Keratinocyte (primary cell): ENCODE data around the gene UPP1. TPM values are rescaled to one million over a fixed set of nuclear protein-coding genes. Genes with fewer than 3 reads are reported as not detected.

Experiments
- DNase-seq: peaks from one replicate; pipeline ENCODE4 v3.0.0-alpha.2; 2011; ENCODE audit warnings: low read depth, missing footprints, low spot score
- FAIRE-seq: peaks from 2 replicates; lab custom pipeline; 2011; peaks lifted over from hg19 to GRCh38; lab: Jason Lieb, UNC
- H2AFZ ChIP-seq: 2 replicates; pipeline ENCODE4 v1.6.0; 2012; ENCODE audit warnings: low read length, control low read depth, inconsistent platforms; ENCODE audit not compliant: control insufficient read depth
- H3K27ac ChIP-seq: 2 replicates; pipeline ENCODE4 v1.5.1; 2011; ENCODE audit warnings: low read length; ENCODE audit not compliant: control insufficient read depth, insufficient read depth
- H3K27me3 ChIP-seq: 3 replicates; pipeline ENCODE4 v1.6.0; 2011; ENCODE audit warnings: low read length; ENCODE audit not compliant: control insufficient read depth, insufficient read depth; ENCODE audit errors: extremely low read depth
- H3K36me3 ChIP-seq, 2 experiments: 2 replicates in 1 of 2; 3 replicates in 1 of 2; pipeline ENCODE4 v1.5.1; 2011; ENCODE audit warnings: low read length in 2 of 2, mild to moderate bottlenecking in 1 of 2; ENCODE audit not compliant: control insufficient read depth in 2 of 2, insufficient read depth in 2 of 2; ENCODE audit errors: extremely low read depth in 1 of 2
- H3K4me1 ChIP-seq: 3 replicates; pipeline ENCODE4 v1.5.1; 2011; ENCODE audit warnings: low read length; ENCODE audit not compliant: control insufficient read depth, insufficient read depth; ENCODE audit errors: extremely low read depth
- H3K4me2 ChIP-seq: 3 replicates; pipeline ENCODE4 v1.6.0; 2011; ENCODE audit warnings: low read depth, low read length; ENCODE audit not compliant: control insufficient read depth, insufficient read depth; ENCODE audit errors: extremely low read depth
- H3K4me3 ChIP-seq, 3 experiments: fragments of 200-600 bp in 1 of 3; sonication (generic) in 1 of 3; 2 replicates in 2 of 3; 3 replicates in 1 of 3; pipeline ENCODE4 v1.5.1; 2011 to 2016; ENCODE audit warnings: low read length in 3 of 3, mild to moderate bottlenecking in 3 of 3, control low read depth in 2 of 3, inconsistent platforms in 1 of 3, low read depth in 1 of 3, mixed read lengths in 1 of 3, mixed run types in 1 of 3, moderate library complexity in 1 of 3; ENCODE audit not compliant: control insufficient read depth in 2 of 3, insufficient read depth in 2 of 3; ENCODE audit errors: extremely low read depth in 1 of 3
- H3K79me2 ChIP-seq: 2 replicates; pipeline ENCODE4 v1.6.0; 2012; ENCODE audit warnings: low read length; ENCODE audit not compliant: control insufficient read depth, insufficient read depth
- H3K9ac ChIP-seq: 3 replicates; pipeline ENCODE4 v1.6.0; 2011; ENCODE audit warnings: low read length; ENCODE audit not compliant: control insufficient read depth, insufficient read depth; ENCODE audit errors: extremely low read depth
- H3K9me1 ChIP-seq: 3 replicates; pipeline ENCODE4 v1.6.0; 2011; ENCODE audit warnings: low read length; ENCODE audit not compliant: control insufficient read depth, insufficient read depth; ENCODE audit errors: extremely low read depth
- H3K9me3 ChIP-seq: 2 replicates; pipeline ENCODE4 v1.5.1; 2012; ENCODE audit warnings: low read depth, low read length; ENCODE audit not compliant: control insufficient read depth
- H4K20me1 ChIP-seq: 3 replicates; pipeline ENCODE4 v1.6.0; 2011; ENCODE audit warnings: low read length; ENCODE audit not compliant: control insufficient read depth, insufficient read depth; ENCODE audit errors: extremely low read depth
- CTCF ChIP-seq, 3 experiments: IDR thresholded peaks in 1 of 3; conservative IDR thresholded peaks in 1 of 3; optimal IDR thresholded peaks in 1 of 3; 2 replicates in 2 of 3; 3 replicates in 1 of 3; pipeline versions ENCODE3 to v1.5.1; 2011; ENCODE audit warnings: low read length in 3 of 3, mild to moderate bottlenecking in 3 of 3, moderate library complexity in 2 of 3, control low read depth in 1 of 3, inconsistent platforms in 1 of 3; ENCODE audit not compliant: insufficient read depth in 2 of 3; ENCODE audit errors: extremely low read depth in 1 of 3
- EZH2 ChIP-seq: IDR thresholded peaks from one replicate; pipeline ENCODE4 v1.6.1; 2012; ENCODE audit warnings: inconsistent platforms, mild to moderate bottlenecking, low read length, moderate library complexity
- dilution Hi-C: fragments of 300-500 bp; cut with MboI; formaldehyde crosslinking; loops from one replicate; pipeline ENCODE4 v1.7.0; 2020; ENCODE audit warnings: low sequenced_read_pairs; ENCODE audit not compliant: extremely low pct_ligation_motif_present
- polyA plus RNA-seq, 5 experiments: library from polyadenylated mRNA; depleted of rRNA in 3 of 5; stranded (reverse) in 3 of 5; stranded (forward) in 1 of 5; unstranded in 1 of 5; fragments of >200 nt; gene quantifications; 1 replicate in 1 of 5; 2 replicates in 3 of 5; 3 replicates in 1 of 5; pipeline versions ENCODE4 v1.2.1 to v1.2.3, GENCODE V29; 2011 to 2012; ENCODE audit warnings: missing spikeins in 2 of 5, low read depth in 1 of 5, low replicate concordance in 1 of 5

The UPP1 gene
- polyA plus RNA-seq, 1 donor (not counting 4 experiments of a cell fraction or from before 2014, with no cell fraction given), result 202 TPM

GRCh38 chr7:48105045-48105444 lies 16.0 kb downstream of the UPP1 start:
- dilution Hi-C loops, result no loop called here
- Histone ChIP-seq H3K4me2 (no peak overlapping the region), H3K9me1 (peaks cover 3% of the 10 kb centered on the region), H3K9me3 (no peaks in the 10 kb centered on the region), H3K27me3 (no peaks in the 10 kb centered on the region), H2AFZ (no peak overlapping the region), H3K4me3 (no peak overlapping the region), H3K4me1 (no peaks in the 10 kb centered on the region), H3K79me2 (peaks cover 11% of the 10 kb centered on the region), H3K27ac (no peak overlapping the region), H3K36me3 (peaks cover 58 to 76% of the 10 kb centered on the region in 2 experiments), H3K9ac (no peak overlapping the region), H4K20me1 (peaks cover 32% of the 10 kb centered on the region)
- TF ChIP-seq CTCF (optimal IDR thresholded peaks at IDR 0.05 in 1 of 3, IDR thresholded peaks at IDR 0.05 in 1 of 3, conservative IDR thresholded peaks at IDR 0.05 in 1 of 3; ENCODE audit: extremely low read depth in 1 of 3, insufficient read depth in 2 of 3, low read length in 3 of 3) (no peak), EZH2 (no peak)
- no peak for FAIRE-seq
- no peak for DNase-seq

GRCh38 chr7:48106906-48107659 lies 18.0 kb downstream of the UPP1 start:
- no peak overlapping the region for H3K4me2 ChIP-seq
- H3K4me1 ChIP-seq, result peaks cover 2% of the 10 kb centered on the region
- no peaks in the 10 kb centered on the region for H3K9me1 ChIP-seq
- H3K27ac ChIP-seq, result no peak overlapping the region
- dilution Hi-C loops, result no loop called here
- no peaks in the 10 kb centered on the region for H3K9me3 ChIP-seq
- H2AFZ ChIP-seq, result no peak overlapping the region
- FAIRE-seq (no peak), DNase-seq (no peak)
- H3K4me3 ChIP-seq, result no peak overlapping the region
- H3K9ac ChIP-seq, result no peak overlapping the region
- no peaks in the 10 kb centered on the region for H3K27me3 ChIP-seq
- H4K20me1 ChIP-seq, result peaks cover 27% of the 10 kb centered on the region
- peaks cover 3% of the 10 kb centered on the region for H3K79me2 ChIP-seq
- TF ChIP-seq CTCF (optimal IDR thresholded peaks at IDR 0.05 in 1 of 3, IDR thresholded peaks at IDR 0.05 in 1 of 3, conservative IDR thresholded peaks at IDR 0.05 in 1 of 3; ENCODE audit: extremely low read depth in 1 of 3, insufficient read depth in 2 of 3, low read length in 3 of 3) (no peak), EZH2 (no peak)
- H3K36me3 ChIP-seq, result peaks cover 49 to 59% of the 10 kb centered on the region in 2 experiments
